Measurements from ENCODE around the gene MYO18A.
A peak's percentile ranks its signal among the peaks of the same experiment; 100 is the strongest.

MYO18A gene

DNA sequence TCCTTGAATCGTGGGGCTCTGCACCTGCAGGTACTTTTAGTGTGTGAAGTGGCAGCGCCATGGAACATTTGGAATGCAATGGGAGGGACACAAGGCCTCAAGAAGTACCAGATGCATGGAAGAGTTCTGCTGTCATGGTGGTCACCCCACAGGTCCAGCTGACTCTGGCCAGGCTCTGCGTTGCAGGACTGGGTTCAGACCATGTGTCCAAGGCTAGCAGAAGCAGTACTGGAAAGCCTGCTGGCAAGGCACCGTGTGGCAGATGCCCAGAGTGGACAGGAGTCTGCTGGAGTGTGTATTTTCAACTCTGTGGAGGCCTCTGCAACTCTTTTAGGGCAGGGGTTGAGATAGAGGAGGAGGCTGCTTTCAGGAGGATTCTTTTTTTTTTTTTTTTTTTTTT, 135.2 kb downstream of the MYO18A start:
- DNase-seq = no peak

DNA sequence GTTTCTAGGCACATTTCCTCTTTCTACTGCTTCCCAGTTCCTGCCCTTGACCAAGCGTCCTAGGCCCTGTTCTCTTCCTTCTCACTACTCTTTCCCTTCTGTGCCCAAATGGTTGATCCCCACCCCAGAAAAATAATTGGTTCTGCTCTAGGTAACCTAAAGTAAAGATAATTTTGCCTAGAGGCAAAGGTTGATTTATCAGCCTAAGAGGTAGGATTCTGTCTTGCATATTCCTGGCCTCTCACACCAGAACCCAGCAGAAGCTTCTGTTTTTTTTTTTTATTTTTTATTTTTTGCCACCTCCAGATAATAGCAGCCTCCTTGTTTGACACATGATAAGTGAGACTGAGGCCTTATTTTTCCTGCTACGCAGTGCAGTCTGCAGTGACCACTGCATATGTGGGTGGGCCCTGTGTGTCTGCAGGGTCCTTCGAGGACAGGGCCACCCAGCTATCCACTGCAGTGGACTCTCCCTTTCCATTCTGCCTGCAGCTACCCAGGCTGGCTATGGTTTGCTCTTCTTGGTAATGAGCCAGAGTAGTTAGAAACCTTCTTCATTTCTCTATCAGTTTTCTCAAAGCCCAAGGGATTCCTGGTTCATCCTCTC, 136.6 kb downstream of the MYO18A start:
- DNase-seq = no peak

DNA sequence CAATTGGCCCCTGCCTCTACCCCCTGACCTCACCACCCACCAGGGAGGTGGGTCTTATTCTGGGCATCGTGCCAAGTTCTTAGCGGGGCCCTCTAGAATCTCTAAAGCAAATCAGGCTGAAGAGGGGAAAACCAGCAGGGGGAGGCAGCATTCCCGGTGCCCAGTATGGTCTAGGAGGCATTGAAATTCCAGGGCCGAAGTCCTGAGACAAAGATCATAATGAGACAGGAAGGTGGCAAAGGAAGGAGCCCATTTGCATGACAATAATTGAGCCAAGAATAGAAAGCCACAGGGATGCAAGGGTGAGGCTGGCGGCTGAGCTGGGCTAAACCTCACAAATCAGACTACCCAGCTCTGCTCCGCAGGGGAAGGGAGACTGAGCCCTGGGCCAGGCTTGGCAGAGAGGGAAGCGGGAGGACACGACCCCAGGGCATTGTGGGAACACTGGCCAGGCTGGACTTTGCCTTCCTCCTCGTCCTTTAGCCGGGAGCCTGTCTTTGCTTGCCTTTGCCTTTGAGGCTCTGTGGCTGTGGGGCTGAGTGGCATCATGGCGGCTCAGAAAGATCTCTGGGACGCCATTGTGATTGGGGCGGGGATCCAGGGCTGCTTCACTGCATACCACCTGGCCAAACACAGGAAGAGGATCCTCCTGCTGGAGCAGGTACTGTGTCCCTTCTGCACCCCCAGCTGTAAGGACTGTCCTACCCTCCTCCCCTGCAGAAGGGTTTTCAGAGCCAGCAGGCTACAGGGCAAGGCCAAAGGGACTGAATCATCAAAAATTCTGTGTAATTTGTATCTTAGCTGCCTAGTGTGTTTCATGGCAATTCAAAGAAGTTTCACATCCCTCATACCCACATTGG, 137.3 kb downstream of the MYO18A start, which contains the start of gene PIPOX:
PIPOX (plus strand) TSS at position 463 of the 860 bp plus-strand sequence; CDS start at position 548, 85 bp downstream.
- peak; percentile 61 for DNase-seq

DNA sequence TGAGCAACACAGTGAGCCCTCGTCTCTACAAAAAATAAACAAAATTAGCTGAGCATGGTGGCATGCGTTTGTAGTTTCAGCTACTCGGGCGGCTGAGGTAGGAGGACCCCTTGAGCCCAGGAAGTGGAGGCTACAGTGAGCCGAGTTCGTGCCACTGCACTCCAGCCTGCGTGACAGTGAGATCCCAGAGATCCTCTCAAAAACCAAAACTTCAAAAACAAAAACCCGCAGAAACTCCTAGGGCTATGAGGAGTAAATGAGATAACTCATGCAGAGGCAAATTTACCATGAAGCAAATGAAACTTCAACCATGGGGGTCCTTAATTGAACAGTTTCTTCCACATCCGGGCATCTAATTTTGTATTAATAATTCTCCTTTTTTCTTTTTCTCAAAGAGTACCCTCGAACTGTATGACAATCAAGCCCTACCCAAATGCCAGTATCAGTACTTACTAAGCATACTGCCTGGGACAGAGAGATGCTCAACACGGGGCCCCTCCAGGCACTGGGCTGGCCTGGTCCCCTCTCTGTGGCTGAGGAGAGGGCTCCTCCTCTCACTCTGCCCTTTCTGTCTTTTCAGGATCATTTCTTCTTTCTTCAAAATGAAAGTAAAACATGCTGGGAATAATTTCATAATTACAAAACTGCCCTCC, 138.0 kb downstream of the MYO18A start:
- no peak for DNase-seq

DNA sequence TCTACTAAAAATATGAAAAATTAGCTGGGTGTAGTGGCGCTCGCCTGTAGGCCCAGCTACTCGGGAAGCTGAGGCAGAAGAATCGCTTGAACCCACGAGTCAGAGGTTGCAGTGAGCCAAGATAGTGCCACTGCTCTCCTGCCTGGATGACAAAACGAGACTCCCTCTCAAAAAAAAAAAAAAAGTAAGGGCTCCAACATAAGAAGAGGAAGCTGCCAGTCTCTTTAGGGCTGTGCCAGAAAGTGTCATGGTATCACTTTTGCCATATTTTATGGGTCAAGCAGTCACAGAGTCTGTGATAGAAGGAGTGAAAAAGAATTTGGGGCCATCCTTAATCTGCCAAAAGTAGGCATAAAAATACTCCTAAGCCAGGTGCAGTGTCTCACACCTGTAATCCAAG, 138.6 kb downstream of the MYO18A start:
- no peak for DNase-seq

DNA sequence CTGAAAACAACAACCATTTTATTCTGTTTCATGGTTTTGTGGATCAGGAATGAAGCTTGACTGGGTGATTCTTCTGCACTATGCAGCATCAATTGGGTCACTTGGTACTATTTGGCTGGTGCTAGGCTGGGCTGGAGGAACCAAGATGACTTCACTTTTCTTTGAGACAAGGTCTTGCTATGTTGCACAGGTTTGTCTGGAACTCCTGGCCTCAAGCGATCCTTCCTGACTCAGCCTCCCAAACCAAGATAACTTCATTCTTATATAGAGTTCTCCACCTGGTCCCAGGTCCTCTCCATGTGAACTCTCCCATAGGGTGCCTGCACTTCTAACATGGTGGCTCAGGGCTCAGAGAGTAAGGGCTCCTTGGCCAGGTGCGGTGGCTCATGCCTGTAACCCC, 139.1 kb downstream of the MYO18A start:
- DNase-seq = no peak

DNA sequence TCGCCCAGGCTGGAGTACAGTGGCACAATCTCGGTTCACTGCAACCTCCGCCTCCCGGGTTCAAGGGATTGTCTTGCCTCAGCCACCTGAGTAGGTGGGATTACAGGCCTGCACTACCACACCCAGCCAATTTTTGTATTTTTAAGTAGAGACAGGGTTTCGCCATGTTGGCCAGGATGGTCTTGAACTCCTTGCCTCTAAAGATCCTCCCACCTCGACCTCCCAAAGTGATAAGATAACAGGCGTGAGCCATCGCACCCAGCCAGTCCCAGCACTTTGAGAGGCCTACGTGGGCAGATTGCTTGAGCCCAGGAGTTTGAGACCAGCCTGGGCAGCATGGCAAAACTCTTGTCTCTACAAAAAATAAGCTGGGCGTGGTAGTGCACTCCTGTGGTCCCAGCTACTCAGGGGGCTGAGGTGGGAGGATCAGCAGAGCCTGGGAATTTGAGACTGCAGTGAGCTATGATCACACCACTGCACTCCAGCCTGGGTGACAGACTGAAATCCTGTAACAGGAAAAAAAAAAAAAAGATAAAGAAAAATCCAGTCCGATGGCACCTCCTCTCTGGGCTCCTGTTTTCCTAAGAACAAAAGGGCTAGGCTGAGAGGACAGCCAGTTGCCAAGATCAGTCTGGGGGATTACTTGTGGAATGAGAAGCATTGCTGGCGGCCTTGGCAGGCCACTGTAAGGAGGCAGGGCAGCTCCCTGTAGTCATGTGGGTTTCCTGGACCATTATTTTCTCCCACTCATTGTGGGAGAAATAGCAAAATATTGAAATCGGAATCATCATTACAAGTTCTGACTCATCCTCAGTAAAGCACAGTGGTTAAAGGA, 140.2 kb downstream of the MYO18A start:
- no peak for DNase-seq

DNA sequence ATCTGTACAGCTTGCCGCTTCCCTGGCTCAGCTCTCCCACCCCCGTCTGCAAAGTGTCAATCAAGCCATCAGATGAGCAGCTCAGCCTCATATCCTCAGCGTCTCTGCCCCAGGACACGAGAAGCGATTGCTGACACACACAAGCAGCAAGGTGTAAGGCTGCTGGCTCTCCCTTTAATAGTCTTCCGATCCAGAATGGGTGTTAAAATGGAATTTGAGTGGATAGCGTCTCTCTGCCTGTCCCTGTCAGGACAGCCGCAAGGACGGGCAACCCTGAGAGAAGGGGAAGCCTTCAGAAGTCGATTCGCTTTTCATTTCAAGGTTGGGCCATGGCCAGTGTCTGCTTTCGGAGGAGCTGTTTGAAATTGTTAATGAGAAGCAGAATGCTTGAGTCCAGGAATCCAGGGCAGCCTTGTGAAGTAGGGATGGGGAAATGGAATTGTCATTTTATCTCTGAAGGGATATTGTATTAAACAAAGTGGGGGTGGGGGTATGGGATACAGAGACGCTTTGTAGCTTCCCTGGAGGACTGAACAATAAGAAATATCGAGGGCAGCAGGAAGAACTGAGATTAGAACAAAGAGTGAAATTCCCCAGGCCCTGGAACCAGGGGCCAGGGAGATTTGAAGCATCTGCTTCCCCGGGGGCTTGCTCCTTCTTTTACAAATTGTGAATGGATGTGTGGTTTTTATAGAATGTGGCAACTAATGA, 142.0 kb downstream of the MYO18A start:
- DNase-seq = no peak

DNA sequence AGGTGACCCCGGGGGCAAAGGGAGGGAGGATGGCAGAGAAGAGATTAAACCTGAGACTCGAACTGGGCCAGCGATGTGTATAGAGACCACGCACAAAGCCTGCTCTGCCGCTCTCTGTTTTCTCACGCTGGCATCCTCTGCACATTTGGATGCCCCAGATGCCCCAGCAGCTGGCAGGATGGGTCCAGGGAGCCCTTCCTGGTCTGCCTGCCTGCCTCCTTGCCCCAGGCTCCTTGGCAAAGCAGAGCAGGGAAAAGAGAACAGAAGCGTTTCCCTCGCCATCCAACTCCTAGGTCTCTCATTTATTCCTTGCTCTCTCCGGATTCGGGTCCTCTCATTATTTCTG, 142.5 kb downstream of the MYO18A start:
- DNase-seq = no peak

DNA sequence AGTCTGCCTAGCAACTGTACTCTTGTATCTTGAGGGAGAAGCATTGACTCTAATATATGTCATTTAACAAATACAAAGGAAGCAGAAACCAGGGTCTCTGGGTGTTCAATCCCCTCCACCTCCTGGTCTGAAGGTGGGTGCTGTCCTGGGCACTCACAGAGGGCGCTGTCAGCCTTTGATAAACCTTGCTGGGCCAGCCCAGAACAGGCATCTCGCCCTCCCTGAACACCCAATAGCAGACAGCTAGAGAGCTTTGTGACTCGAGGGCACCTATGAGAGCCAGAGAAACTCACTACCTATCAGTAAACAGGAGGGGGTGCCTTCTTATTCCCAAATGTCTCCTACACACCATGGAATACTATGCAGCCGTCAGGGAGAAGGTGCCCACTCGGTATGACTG, 143.6 kb downstream of the MYO18A start:
- DNase-seq = no peak

DNA sequence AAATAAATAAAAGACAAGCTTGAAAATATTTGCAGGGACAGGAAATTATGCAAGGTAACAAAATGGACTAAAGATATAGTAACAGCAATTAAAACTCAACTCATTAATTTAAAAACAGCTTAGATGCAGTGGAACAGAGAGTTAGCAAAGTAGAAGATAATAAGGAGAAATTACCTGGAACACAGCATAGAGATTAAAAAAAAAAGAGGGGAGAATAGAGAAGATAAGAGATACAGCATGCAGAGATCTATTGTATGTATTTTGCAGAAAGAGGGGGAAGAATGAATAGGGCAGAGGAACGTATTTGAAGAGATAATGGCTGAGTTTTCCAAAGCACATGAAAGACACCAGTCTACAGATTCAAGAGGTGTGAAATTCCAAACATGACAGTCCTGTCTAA, 145.7 kb downstream of the MYO18A start:
- DNase-seq = no peak

DNA sequence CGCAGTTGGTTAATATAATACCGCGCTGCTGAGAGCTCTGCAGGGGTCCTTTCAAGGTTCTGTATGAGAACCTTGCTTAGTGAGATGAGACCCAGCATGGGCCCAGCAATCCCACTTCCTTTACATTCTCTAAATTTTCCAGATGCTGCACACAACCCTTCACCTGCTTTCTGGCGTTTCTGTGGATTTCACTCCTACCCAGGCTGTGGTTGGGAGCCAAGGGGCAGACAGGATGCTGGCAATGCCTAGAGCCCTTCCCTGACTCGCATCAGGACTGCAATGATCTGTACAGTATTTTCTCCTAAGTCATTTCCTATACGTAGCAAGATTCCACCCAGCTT, 147.4 kb downstream of the MYO18A start:
- no peak for DNase-seq

DNA sequence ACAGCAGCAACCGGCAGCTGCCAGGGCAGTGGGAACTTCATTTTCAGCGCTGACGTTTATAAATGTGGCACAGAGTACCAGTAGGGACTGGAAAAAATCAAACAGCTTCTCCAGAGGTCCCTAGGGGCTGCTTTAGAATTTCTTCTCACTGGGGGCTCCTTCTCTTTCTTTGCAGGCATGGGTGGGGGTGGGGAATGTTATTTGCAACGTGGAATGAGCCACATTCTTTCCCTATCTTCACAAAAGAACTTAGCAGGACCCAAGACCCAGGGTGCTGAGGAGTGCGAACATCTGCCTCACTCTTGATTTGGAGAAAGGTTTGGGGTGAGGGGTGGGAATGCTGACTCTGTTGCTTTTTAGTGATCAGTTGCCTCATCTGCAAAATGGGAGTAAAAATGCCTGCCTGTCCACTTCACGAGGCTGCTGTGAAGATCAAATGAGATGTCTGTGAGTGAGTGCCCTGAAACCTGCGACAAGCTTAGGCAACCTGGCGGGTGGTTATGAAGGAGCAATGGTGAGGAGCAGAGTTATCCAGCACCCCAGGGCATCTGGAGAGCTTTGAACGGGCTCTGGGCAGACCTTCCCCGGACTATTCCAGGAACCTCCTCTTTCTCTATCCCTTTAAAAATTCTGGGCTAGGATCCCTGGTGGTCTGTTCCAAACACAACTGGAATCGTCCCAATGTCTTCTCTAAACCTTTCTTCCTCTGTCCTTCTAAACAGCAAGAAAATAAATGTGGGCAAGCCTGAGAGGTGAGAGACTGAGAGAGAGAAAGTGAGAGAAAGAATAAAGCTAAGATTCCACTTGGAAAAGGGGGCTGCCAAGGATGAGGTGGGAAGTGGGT, 148.0 kb downstream of the MYO18A start:
- DNase-seq = no peak

DNA sequence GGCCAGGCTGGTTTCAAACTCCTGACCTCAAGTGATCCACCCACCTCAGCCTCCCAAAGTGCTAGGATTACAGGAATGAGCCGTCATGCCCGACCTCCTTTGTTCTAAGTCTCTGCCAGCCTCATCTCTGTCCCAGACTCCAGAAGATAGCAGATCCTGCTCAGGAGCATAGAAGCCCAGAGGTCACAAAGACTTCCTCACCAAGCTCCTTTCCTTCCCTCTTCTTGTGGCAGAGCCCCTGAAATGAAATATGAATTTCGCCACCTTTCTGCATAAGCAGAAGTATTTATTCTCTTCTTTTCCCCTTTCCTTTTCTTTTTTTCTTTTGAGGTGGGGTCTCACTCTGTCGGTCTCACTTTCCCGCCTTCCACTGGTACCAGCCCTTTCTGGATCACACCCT, 148.7 kb downstream of the MYO18A start:
- no peak for DNase-seq

DNA sequence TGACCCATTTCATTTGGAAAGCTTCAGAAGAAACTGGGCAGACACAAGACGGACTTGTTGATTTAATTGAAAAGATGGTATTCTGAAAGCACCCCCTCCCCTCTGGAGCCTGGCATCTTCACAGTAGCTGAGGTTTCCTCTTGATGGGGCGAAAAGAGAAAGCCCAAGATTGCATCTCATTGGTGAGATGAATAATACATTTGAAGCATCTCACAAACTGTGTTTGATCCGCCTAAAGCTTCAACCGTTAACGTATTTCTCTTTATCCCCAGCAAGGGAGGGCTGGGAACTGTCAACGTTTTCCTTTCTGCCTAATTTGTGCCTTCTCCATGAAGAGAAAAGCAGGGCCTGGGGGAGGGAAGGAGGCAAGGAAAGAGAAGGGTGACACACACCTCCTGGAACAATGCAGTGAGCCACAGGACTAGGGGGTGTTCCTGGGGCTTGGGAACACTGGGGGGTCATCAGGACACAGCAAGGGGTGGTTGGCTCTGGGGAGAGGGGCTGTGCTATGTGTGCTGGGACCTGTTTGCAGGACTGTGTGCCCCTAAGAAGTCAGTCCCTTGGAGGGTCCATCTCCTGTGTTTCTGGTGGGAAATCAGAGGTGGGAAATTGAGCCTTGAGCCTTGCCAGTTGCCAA, 155.8 kb downstream of the MYO18A start:
- no peak for DNase-seq

DNA sequence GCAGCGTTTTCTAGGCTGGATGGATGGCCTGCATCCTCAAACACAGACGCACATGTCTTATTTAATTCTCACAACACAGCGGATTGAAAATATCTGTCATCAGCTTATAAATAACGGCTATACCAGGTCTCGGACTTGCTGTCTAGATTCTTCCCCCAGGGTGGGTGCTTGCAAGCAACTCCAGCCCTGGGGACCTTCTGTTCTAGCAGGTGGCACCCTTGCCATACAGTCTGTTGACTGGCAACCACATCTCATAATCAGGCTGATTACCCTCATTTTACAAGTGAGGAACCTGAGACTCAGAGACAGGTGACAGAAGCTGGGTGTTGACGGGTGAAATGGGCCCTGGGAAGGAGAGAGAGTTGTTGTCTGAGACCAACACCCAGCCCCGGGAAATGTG, 158.1 kb downstream of the MYO18A start:
- no peak for DNase-seq

DNA sequence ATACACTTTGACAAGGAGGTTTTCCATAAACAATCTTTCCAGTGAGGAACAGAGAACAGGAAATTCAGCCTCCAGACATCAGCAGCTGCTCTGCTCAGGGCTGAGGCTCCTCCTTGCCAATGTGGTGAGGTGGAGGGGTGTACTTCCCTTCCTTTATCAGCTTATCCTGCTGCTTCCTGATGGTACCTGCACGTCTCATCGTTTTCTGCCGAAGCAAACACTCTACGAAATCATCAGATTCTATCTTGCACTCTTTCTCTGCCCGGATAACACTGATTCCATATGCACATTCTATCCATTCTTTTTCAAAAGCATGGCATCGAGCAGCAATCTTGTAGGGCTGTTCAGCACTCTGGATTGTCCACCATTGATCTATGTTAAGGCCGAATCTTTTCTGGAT, 159.0 kb downstream of the MYO18A start:
- no peak for DNase-seq
